Sigmoid colon (tissue), 4 donors: ENCODE results near the gene NRG2.

Experiments
- EP300 ChIP-seq, 4 donors: sonication (generic); formaldehyde crosslinking; IDR thresholded peaks; one replicate each; pipeline ENCODE4 v1.6.1; 2017; ENCODE audit warnings: antibody characterized with exemption in 4 of 4
- POLR2A ChIP-seq, 2 donors: fragments of 450-650 bp; IDR thresholded peaks; one replicate each; pipeline ENCODE4 v1.6.1; 2016; ENCODE audit warnings: antibody characterized with exemption in 2 of 2, mild to moderate bottlenecking in 2 of 2, moderate library complexity in 2 of 2
- POLR2AphosphoS5 ChIP-seq, 4 donors: sonication (generic); formaldehyde crosslinking; IDR thresholded peaks; one replicate each; pipeline ENCODE4 v1.6.1; 2017; ENCODE audit warnings: antibody characterized with exemption in 4 of 4
- TF ChIP-seq, protein P1 (sequence below), 4 experiments: fragments of 450-650 bp in 3 of 4; fragments of 200-600 bp in 1 of 4; IDR thresholded peaks; one replicate each; pipeline ENCODE4 v1.5.1; 2016 to 2019; ENCODE audit warnings: antibody characterized with exemption in 4 of 4, mild to moderate bottlenecking in 3 of 4, moderate library complexity in 2 of 4

GRCh38 chr5:139847091-139847490, 196.0 kb downstream of the NRG2 start:
- TF ChIP-seq, protein P1, sequence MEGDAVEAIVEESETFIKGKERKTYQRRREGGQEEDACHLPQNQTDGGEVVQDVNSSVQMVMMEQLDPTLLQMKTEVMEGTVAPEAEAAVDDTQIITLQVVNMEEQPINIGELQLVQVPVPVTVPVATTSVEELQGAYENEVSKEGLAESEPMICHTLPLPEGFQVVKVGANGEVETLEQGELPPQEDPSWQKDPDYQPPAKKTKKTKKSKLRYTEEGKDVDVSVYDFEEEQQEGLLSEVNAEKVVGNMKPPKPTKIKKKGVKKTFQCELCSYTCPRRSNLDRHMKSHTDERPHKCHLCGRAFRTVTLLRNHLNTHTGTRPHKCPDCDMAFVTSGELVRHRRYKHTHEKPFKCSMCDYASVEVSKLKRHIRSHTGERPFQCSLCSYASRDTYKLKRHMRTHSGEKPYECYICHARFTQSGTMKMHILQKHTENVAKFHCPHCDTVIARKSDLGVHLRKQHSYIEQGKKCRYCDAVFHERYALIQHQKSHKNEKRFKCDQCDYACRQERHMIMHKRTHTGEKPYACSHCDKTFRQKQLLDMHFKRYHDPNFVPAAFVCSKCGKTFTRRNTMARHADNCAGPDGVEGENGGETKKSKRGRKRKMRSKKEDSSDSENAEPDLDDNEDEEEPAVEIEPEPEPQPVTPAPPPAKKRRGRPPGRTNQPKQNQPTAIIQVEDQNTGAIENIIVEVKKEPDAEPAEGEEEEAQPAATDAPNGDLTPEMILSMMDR (IDR thresholded peaks at IDR 0.05), result no peak
- TF ChIP-seq POLR2A (IDR thresholded peaks at IDR 0.05), result no peak
- no peak for TF ChIP-seq POLR2AphosphoS5 (IDR thresholded peaks at IDR 0.05)
- TF ChIP-seq EP300 (IDR thresholded peaks at IDR 0.05), result no peak
